Panc1 (cell line): ENCODE measurements around the gene ASH1L. TPM values are rescaled to one million over a fixed set of nuclear protein-coding genes. Genes with fewer than 3 reads are reported as not detected.
"Not testable (repeated sequence)": the region's sequence is repeated elsewhere in the genome, so short reads cannot be mapped to it uniquely, and the experiment has no call there.

Experiments used
- ATAC-seq: fragments of 200-7000 bp; cut with Tn5 transposase; 2 replicates; pipeline ENCODE4 v1.9.1; 2020; ENCODE audit warnings: mild to moderate bottlenecking, moderate library complexity
- BruUV-seq: library from RNA; stranded (reverse); fragments of 400-500 nt; replicated peaks from 2 replicates; lab custom pipeline; 2021; lab: Mats Ljungman, UMichigan
- CTCF ChIA-PET: fragments of 300-600 bp; sonication (Branson Sonifier 250); formaldehyde crosslinking; loops from one replicate; lab custom pipeline; 2022; ENCODE audit warnings: antibody characterized with exemption; lab: Charles Lee
- POLR2A ChIA-PET: fragments of 300-600 bp; sonication (Branson Sonifier 250); formaldehyde crosslinking; loops from one replicate; lab custom pipeline; 2022; ENCODE audit warnings: antibody characterized with exemption; lab: Charles Lee
- DNase-seq: peaks from one replicate; pipeline ENCODE4 v3.0.0-alpha.2; 2010; ENCODE audit warnings: low read depth, low spot score
- H3K27ac ChIP-seq: 2 replicates; pipeline ENCODE4 v1.5.1; 2011; ENCODE audit warnings: mild to moderate bottlenecking, low read length, inconsistent platforms
- H3K27me3 ChIP-seq: fragments of 200-500 bp; sonication (Bioruptor generic); 2 replicates; pipeline ENCODE4 v1.6.0; 2014; ENCODE audit warnings: low read length, inconsistent platforms; ENCODE audit not compliant: control insufficient read depth, insufficient read depth
- H3K36me3 ChIP-seq: fragments of 200-500 bp; sonication (Bioruptor generic); 2 replicates; pipeline ENCODE4 v1.5.1; 2014; ENCODE audit warnings: inconsistent platforms, mild to moderate bottlenecking, low read length, moderate library complexity; ENCODE audit not compliant: control insufficient read depth, insufficient read depth
- H3K4me1 ChIP-seq: 2 replicates; pipeline ENCODE4 v1.5.1; 2011; ENCODE audit warnings: inconsistent platforms, mild to moderate bottlenecking, low read length, moderate library complexity; ENCODE audit not compliant: control insufficient read depth, insufficient read depth
- H3K4me3 ChIP-seq, 2 experiments: 2 replicates each; pipeline ENCODE4 v1.5.1; 2011 to 2012; ENCODE audit warnings: low read depth in 2 of 2, low read length in 2 of 2, mild to moderate bottlenecking in 2 of 2, inconsistent platforms in 1 of 2, moderate library complexity in 1 of 2
- H3K9me3 ChIP-seq: fragments of 200-500 bp; sonication (Bioruptor generic); 2 replicates; pipeline ENCODE4 v1.5.1; 2014; ENCODE audit warnings: low read depth, mild to moderate bottlenecking, inconsistent platforms, low read length, moderate library complexity; ENCODE audit not compliant: control insufficient read depth, insufficient read depth
- POLR2AphosphoS5 ChIP-seq: IDR thresholded peaks from 2 replicates; pipeline ENCODE4 v1.6.1; 2012; ENCODE audit warnings: mild to moderate bottlenecking, low read depth, low read length, moderate library complexity
- SIN3A ChIP-seq: IDR thresholded peaks from 2 replicates; pipeline ENCODE4 v1.6.1; 2012; ENCODE audit warnings: low read depth, mild to moderate bottlenecking, low read length, moderate library complexity, borderline replicate concordance; ENCODE audit not compliant: insufficient read depth
- TCF7L2 ChIP-seq: IDR thresholded peaks from 2 replicates; pipeline ENCODE4 v1.6.1; 2011; ENCODE audit warnings: mild to moderate bottlenecking, low read depth, low read length, inconsistent platforms
- in situ Hi-C: cut with HindIII; loops from 2 replicates; pipeline ENCODE4 v1.10.0; 2016; ENCODE audit warnings: low sequenced_read_pairs, low pct_unique_long_range_greater_than_20kb
- intact Hi-C: fragments of 100-400 bp; cut with micrococcal nuclease; formaldehyde crosslinking; loops from one replicate; pipeline ENCODE4 v1.10.0; 2022; ENCODE audit not compliant: unreplicated experiment
- total RNA-seq: library from RNA; stranded (reverse); gene quantifications from one replicate; pipeline ENCODE4 v1.2.1, GENCODE V29; 2021; ENCODE audit not compliant: unreplicated experiment
- TF ChIP-seq, protein P1 (sequence below): fragments of 450-650 bp; IDR thresholded peaks from 2 replicates; pipeline ENCODE4 v1.5.1; 2017; ENCODE audit warnings: mild to moderate bottlenecking
- TF ChIP-seq, protein P2 (sequence below), 2 experiments: IDR thresholded peaks; 2 replicates each; pipeline ENCODE4 v1.6.1; 2011 to 2012; ENCODE audit warnings: low read depth in 2 of 2, control low read depth in 1 of 2, low read length in 1 of 2, mild to moderate bottlenecking in 1 of 2, moderate library complexity in 1 of 2; ENCODE audit not compliant: insufficient read depth in 1 of 2

The ASH1L gene
- total RNA-seq, 1 experiment from 2014 or later = 40.9 TPM

DNA sequence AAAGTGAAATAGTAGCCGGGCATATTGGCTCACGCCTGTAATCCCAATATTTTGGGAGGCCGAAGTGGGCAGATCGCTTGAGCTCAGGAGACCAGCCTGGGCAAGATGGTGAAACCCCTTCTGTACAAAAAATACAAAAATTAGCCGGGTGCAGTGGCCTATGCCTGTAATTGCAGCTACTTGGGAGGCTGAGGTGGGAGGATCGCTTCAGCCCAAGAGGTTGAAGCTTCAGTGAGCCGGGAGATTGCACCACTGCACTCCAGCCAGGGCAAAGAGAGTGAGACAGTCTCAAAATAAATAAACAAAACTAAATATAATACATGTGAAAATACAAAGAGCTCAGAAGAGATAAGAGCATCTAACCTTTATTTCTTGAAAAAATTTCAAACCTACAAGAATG is 45.1 kb upstream of the ASH1L start:
- H3K4me1 ChIP-seq = no peaks in the 10 kb centered on the region
- H3K27me3 ChIP-seq = no peaks in the 10 kb centered on the region
- H3K9me3 ChIP-seq = no peaks in the 10 kb centered on the region
- ChIA-PET CTCF (no interaction called here), POLR2A (interaction anchor here (0.5 to 0.6 kb wide), 2 partner anchors 33 to 263 kb away, joined by 7 to 10 read pairs; no protein-coding TSS in a partner anchor)
- DNase-seq (no peak), ATAC-seq (no peak)
- no peak overlapping the region for H3K4me3 ChIP-seq
- intact Hi-C loops (no loop called here), in situ Hi-C loops (no loop called here)
- no TSS peak for BruUV-seq
- H3K36me3 ChIP-seq = no peaks in the 10 kb centered on the region
- TF ChIP-seq, protein P1, sequence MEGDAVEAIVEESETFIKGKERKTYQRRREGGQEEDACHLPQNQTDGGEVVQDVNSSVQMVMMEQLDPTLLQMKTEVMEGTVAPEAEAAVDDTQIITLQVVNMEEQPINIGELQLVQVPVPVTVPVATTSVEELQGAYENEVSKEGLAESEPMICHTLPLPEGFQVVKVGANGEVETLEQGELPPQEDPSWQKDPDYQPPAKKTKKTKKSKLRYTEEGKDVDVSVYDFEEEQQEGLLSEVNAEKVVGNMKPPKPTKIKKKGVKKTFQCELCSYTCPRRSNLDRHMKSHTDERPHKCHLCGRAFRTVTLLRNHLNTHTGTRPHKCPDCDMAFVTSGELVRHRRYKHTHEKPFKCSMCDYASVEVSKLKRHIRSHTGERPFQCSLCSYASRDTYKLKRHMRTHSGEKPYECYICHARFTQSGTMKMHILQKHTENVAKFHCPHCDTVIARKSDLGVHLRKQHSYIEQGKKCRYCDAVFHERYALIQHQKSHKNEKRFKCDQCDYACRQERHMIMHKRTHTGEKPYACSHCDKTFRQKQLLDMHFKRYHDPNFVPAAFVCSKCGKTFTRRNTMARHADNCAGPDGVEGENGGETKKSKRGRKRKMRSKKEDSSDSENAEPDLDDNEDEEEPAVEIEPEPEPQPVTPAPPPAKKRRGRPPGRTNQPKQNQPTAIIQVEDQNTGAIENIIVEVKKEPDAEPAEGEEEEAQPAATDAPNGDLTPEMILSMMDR = no peak
- TF ChIP-seq, protein P2, sequence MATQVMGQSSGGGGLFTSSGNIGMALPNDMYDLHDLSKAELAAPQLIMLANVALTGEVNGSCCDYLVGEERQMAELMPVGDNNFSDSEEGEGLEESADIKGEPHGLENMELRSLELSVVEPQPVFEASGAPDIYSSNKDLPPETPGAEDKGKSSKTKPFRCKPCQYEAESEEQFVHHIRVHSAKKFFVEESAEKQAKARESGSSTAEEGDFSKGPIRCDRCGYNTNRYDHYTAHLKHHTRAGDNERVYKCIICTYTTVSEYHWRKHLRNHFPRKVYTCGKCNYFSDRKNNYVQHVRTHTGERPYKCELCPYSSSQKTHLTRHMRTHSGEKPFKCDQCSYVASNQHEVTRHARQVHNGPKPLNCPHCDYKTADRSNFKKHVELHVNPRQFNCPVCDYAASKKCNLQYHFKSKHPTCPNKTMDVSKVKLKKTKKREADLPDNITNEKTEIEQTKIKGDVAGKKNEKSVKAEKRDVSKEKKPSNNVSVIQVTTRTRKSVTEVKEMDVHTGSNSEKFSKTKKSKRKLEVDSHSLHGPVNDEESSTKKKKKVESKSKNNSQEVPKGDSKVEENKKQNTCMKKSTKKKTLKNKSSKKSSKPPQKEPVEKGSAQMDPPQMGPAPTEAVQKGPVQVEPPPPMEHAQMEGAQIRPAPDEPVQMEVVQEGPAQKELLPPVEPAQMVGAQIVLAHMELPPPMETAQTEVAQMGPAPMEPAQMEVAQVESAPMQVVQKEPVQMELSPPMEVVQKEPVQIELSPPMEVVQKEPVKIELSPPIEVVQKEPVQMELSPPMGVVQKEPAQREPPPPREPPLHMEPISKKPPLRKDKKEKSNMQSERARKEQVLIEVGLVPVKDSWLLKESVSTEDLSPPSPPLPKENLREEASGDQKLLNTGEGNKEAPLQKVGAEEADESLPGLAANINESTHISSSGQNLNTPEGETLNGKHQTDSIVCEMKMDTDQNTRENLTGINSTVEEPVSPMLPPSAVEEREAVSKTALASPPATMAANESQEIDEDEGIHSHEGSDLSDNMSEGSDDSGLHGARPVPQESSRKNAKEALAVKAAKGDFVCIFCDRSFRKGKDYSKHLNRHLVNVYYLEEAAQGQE (IDR thresholded peaks at IDR 0.05; ENCODE audit: insufficient read depth in 1 of 2, low read depth in 2 of 2, low read length in 1 of 2) = no peak
- TF ChIP-seq TCF7L2 = no peak
- TF ChIP-seq POLR2AphosphoS5 = no peak
- TF ChIP-seq SIN3A = no peak
- no peak overlapping the region; the same call in 1 of the 2 replicates for H3K27ac ChIP-seq

DNA sequence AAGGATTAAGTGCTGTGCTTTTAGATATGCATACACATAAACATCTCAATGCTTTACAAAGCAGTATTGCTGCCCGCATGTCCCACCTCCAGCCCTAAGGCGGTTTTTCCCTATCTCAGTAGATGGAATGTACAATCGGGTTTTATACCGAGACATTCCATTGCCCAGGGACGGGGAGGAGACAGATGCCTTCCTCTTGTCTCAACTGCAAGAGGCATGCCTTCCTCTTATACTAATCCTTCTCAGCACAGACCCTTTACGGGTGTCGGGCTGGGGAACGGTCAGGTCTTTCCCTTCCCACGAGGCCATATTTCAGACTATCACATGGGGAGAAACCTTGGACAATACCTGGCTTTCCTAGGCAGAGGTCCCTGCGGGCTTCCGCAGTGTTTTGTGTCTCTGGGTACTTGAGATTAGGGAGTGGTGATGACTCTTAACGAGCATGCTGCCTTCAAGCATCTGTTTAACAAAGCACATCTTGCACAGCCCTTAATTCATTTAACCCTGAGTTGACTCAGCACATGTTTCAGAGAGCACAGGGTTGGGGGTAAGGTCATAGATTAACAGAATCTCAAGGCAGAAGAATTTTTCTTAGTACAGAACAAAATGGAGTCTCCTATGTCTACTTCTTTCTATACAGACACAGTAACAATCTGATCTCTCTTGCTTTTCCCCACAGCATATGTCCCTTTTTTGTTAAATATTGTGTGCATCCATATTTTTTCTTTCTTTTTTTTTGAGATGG is 37.4 kb upstream of the ASH1L start:
- ATAC-seq, POLR2A ChIA-PET, H3K9me3 ChIP-seq, H3K36me3 ChIP-seq, DNase-seq, CTCF ChIA-PET, BruUV-seq, H3K27me3 ChIP-seq, H3K4me1 ChIP-seq, H3K27ac ChIP-seq, H3K4me3 ChIP-seq, in situ Hi-C loops, intact Hi-C loops: not testable (repeated sequence)

DNA sequence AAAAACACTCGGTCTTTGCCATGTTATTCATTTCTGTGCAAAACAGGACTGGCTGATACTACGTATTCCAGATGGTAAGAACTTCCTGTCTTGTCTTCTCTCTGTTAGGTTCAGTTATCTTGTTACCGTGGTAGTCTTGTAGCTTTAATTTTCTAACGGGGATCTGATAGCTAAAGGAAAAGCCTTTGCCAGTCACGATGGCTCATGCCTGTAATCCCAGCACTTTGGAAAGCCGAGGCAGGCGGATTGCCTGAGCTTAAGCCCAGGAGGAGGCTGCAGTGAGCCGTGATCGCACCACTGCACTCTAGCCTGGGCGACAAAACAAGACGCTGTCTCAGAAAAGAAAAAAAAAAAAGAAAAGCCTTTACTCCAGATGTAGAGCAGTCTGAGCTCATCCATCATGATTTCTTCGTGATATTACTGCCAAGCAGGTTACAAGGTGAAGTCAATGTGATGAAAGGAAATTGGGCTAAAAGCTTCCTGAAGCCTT is 36.3 kb upstream of the ASH1L start:
- H3K9me3 ChIP-seq = no peaks in the 10 kb centered on the region
- DNase-seq (no peak), ATAC-seq (peak; percentile 48)
- no peak overlapping the region for H3K4me3 ChIP-seq
- no peaks in the 10 kb centered on the region for H3K36me3 ChIP-seq
- H3K27ac ChIP-seq = no peak overlapping the region
- ChIA-PET CTCF (interaction anchor here (0.7 kb wide), 1 partner anchor 348 kb away, joined by 5 read pairs; no protein-coding TSS in a partner anchor), POLR2A (interaction anchor here (0.6 kb wide), 2 partner anchors 49 to 153 kb away, joined by 5 to 6 read pairs; no protein-coding TSS in a partner anchor)
- no peaks in the 10 kb centered on the region for H3K4me1 ChIP-seq
- no TSS peak for BruUV-seq
- intact Hi-C loops = no loop called here
- in situ Hi-C loops = no loop called here
- TF ChIP-seq, protein P1 = no peak
- TF ChIP-seq, protein P2 (IDR thresholded peaks at IDR 0.05; ENCODE audit: insufficient read depth in 1 of 2, low read depth in 2 of 2, low read length in 1 of 2) = no peak
- TF ChIP-seq TCF7L2 (no peak), SIN3A (no peak), POLR2AphosphoS5 (no peak)
- H3K27me3 ChIP-seq = no peaks in the 10 kb centered on the region
